ENCODE results near the gene SLC19A1.

DNA sequence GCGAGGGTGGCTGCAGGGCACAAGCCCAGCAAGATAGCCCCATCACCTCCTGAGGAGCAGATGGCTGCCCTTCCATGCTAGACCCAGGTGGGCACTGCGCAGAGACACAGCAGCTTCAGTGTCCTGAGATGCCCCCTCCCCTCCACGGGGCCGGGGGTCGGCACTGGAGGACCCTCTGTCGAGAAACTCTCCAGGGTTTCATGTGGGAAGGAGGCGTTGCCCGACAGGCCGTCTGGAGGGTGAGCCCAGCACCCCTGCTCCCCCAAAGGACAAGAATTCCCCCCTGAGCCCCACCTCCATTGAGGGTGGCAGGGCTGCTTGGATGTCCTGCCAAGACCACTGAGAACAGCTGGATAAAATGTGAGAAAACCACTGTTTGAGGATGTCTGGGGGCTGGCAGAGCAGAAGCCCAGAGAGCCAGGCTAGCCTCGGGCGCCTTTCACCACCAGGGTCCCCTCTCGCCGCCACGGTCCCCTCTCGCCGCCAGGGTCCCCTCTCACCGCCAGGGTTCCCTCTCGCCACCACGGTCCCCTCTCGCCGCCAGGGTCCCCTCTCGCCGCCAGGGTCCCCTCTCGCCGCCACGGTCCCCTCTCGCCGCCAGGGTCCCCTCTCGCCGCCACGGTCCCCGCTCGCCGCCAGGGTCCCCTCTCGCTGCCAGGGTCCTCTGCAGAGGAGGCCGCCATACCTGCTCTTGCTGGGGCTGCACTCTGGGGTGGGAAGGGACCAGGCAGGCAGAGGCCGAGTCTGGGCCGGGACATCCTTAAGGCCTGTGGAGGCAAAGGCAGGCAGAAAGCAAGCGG lies 44.2 kb downstream of the SLC19A1 start:
- TF ChIP-seq, protein P1, sequence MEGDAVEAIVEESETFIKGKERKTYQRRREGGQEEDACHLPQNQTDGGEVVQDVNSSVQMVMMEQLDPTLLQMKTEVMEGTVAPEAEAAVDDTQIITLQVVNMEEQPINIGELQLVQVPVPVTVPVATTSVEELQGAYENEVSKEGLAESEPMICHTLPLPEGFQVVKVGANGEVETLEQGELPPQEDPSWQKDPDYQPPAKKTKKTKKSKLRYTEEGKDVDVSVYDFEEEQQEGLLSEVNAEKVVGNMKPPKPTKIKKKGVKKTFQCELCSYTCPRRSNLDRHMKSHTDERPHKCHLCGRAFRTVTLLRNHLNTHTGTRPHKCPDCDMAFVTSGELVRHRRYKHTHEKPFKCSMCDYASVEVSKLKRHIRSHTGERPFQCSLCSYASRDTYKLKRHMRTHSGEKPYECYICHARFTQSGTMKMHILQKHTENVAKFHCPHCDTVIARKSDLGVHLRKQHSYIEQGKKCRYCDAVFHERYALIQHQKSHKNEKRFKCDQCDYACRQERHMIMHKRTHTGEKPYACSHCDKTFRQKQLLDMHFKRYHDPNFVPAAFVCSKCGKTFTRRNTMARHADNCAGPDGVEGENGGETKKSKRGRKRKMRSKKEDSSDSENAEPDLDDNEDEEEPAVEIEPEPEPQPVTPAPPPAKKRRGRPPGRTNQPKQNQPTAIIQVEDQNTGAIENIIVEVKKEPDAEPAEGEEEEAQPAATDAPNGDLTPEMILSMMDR (IDR thresholded peaks at IDR 0.05) = no peak
- TF ChIP-seq POLR2AphosphoS5 (IDR thresholded peaks at IDR 0.05) = no peak
